Measurements from ENCODE around the gene SLC13A1.

DNA sequence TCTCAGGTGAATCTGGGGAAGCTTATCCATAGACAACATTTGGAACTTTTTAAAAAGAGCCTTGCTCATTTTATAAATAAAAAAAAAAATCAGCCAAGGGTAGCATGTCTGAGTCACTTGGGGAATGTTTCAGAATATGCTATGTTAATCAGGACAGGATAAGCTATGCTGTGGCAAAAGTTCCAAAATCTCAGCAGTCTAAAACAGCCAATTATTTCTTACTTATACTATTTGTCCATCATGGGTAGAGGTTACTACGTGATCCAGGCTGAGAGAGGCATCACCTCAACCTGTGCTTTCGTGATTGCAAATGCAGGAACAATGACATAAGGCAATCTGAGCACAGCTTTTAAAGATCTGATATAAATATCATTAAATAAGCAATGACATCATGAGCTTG, 6.5 kb downstream of the SLC13A1 start:
- TF ChIP-seq, protein P1, sequence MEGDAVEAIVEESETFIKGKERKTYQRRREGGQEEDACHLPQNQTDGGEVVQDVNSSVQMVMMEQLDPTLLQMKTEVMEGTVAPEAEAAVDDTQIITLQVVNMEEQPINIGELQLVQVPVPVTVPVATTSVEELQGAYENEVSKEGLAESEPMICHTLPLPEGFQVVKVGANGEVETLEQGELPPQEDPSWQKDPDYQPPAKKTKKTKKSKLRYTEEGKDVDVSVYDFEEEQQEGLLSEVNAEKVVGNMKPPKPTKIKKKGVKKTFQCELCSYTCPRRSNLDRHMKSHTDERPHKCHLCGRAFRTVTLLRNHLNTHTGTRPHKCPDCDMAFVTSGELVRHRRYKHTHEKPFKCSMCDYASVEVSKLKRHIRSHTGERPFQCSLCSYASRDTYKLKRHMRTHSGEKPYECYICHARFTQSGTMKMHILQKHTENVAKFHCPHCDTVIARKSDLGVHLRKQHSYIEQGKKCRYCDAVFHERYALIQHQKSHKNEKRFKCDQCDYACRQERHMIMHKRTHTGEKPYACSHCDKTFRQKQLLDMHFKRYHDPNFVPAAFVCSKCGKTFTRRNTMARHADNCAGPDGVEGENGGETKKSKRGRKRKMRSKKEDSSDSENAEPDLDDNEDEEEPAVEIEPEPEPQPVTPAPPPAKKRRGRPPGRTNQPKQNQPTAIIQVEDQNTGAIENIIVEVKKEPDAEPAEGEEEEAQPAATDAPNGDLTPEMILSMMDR (conservative IDR thresholded peaks at IDR 0.05; ENCODE audit: low read depth in 2 of 2): no peak
- TF ChIP-seq POLR2AphosphoS5 (IDR thresholded peaks at IDR 0.05; ENCODE audit: low read depth): no peak
- no peak for TF ChIP-seq JUNB (IDR thresholded peaks at IDR 0.05; ENCODE audit: unreplicated experiment)
- TF ChIP-seq EZH2 (IDR thresholded peaks at IDR 0.05; ENCODE audit: low read depth, unreplicated experiment): no peak
- TF ChIP-seq ZNF331 (CRISPR knock-in tag; IDR thresholded peaks at IDR 0.05; ENCODE audit: low read depth): no peak
- TF ChIP-seq, protein P2, sequence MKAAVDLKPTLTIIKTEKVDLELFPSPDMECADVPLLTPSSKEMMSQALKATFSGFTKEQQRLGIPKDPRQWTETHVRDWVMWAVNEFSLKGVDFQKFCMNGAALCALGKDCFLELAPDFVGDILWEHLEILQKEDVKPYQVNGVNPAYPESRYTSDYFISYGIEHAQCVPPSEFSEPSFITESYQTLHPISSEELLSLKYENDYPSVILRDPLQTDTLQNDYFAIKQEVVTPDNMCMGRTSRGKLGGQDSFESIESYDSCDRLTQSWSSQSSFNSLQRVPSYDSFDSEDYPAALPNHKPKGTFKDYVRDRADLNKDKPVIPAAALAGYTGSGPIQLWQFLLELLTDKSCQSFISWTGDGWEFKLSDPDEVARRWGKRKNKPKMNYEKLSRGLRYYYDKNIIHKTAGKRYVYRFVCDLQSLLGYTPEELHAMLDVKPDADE (IDR thresholded peaks at IDR 0.05): no peak

All from GM23338 (cell line).